22Rv1 (cell line): ENCODE measurements around the gene IL1RAPL2.

Source experiments
- ZFX ChIP-seq: fragments of 450-650 bp; IDR thresholded peaks from 2 replicates; pipeline ENCODE4 v1.6.1; 2017; ENCODE audit warnings: antibody characterized with exemption, borderline replicate concordance
- TF ChIP-seq, protein P1 (sequence below): fragments of 450-650 bp; IDR thresholded peaks from 2 replicates; pipeline ENCODE4 v1.5.1; 2017; ENCODE audit warnings: mild to moderate bottlenecking

DNA sequence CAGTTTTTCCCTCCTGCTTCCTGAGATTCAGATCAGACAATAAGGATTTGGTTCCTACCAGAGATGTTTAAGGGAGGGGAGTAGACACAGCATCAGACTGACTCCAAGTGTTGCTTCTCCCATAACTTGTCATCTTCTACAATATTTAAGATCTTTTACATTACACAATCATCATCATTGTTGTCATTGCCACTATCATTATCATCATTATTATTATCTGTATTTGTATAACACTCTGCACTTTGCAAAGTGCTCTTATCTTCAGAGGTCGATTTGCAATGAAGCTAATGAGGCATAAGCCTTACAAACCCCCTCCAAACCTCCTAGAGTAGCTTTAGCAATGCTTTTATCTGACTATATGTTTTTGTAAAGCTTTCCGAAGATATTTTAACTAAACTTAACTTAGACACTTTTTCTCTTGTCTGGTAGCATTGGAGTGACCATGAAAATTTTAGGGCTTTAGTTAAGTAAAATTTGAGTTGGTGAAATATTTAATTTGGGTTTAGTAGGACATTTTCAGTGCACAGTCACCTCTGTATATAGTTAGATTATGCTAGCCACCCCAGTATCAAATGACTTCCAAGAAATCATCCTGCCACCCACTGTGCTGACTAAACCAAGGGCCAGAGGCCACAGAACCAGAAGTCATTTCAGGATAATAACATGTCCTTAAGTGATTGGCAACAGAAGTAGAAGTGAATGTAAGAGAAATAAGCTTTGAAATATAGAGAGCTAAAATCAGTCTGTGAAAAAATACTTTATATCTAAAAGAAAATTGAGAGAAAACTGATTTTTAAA, 1132.2 kb downstream of the IL1RAPL2 start:
- TF ChIP-seq, protein P1, sequence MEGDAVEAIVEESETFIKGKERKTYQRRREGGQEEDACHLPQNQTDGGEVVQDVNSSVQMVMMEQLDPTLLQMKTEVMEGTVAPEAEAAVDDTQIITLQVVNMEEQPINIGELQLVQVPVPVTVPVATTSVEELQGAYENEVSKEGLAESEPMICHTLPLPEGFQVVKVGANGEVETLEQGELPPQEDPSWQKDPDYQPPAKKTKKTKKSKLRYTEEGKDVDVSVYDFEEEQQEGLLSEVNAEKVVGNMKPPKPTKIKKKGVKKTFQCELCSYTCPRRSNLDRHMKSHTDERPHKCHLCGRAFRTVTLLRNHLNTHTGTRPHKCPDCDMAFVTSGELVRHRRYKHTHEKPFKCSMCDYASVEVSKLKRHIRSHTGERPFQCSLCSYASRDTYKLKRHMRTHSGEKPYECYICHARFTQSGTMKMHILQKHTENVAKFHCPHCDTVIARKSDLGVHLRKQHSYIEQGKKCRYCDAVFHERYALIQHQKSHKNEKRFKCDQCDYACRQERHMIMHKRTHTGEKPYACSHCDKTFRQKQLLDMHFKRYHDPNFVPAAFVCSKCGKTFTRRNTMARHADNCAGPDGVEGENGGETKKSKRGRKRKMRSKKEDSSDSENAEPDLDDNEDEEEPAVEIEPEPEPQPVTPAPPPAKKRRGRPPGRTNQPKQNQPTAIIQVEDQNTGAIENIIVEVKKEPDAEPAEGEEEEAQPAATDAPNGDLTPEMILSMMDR = no peak
- TF ChIP-seq ZFX = no peak
